ENCODE data around the gene RIMBP2.

Gene RIMBP2

DNA sequence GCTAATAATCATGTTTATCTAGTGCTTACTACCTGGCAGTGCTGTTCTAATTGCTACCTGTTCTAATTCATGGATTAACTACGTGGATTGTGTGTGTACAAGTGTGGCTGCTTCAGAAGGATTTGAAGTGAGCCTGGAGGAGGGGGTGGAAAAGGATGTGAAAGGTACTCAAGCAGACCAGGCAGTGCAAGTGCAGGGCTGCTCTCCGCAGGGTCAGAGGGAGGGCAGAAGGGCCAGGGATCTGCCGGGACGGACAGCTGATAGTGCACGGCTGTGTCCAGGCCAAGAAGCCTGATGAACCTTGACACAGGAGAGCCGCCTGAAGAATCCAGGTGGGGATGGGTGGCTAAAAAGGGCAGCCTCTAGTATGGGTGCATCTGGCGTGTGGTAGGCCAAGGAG, 349.9 kb downstream of the RIMBP2 start:
- no peak for DNase-seq (ENCODE audit: low spot score)

DNA sequence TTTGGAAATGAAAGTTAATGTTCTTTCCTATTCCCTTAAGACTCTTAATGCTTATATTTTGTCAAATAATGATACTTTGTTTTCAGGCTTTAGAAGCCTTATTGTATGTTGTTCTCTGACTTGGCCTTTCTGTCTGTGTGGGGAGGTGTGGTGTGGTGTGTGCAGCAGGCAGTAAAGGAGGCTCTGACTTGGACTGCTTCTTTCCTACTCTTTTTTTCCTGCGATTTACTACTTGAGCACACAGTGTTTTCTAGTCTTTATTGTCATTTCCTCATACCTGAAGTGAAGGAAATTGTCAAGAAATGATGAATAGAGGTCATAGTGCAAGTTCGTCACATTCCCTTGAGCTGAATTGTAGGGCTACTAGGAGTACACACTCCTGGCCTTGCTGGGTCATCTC, 351.5 kb downstream of the RIMBP2 start:
- no peak for DNase-seq (ENCODE audit: low spot score)

DNA sequence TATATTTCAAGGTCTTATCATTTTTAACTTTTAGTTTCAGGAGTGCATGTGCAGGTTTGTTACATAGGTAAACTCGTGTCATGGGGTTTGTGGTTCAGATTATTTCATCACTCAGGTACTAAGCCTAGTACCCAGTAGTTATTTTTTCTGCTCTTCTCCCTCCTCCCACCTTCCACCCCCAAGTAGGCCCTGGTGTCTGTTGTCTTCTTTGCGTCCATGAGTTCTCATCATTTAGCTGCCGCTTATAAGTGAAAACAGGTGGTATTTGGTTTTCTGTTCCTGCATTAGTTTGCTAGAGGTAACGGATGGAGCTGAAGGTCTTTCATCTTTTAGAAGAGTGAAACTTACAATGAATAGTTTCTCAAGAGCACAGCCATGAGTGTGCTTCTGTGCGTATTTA, 354.0 kb downstream of the RIMBP2 start:
- DNase-seq (ENCODE audit: low spot score): no peak

DNA sequence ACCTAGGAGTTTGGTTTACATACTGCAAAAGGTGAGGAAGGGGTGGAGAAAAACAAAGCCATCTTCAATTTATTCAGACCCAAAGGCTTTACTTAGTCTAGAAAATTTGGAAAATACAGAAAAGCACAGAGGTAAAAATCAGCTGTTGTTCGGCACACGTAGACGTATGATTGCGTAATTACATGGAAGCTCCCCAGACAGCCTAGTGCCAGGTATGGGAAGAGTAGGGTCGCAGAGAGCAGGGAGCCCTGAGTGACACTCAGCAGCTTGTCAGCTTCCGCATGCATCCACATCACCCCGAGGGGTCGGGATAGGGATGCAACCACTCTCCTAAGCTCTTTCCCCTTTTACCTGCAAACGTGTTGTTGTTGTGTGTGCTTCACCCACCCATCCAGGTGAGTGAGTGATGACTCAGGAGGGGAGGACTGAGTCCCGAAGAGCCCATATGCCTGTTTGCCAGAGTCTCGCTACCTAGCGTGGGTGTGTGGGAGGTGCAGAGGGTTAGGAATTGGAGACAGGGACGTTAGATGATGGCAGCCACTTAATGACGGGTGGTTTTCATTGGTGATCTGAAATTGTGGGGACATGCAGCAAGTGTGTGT, 358.3 kb downstream of the RIMBP2 start:
- no peak for DNase-seq (ENCODE audit: low spot score)

DNA sequence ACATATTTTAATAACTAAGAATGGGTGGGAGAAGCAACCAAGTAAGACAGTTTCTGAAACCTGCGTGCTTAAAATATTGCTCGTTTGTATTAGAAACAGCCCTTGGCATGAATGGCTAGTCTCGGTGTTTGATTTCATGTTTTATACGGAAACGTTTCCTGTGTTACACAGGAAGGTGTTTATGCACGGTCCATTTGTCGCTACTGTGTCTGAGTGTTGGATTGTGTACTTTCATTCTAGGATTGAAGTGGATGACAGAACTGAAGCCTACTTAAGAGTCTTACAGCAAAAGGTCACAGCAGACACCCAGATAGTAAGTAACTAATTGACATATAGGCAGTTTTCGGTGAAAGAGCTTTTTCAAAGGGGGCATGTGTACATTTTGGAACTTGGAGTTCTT, 358.9 kb downstream of the RIMBP2 start:
- DNase-seq (ENCODE audit: low spot score): no peak

DNA sequence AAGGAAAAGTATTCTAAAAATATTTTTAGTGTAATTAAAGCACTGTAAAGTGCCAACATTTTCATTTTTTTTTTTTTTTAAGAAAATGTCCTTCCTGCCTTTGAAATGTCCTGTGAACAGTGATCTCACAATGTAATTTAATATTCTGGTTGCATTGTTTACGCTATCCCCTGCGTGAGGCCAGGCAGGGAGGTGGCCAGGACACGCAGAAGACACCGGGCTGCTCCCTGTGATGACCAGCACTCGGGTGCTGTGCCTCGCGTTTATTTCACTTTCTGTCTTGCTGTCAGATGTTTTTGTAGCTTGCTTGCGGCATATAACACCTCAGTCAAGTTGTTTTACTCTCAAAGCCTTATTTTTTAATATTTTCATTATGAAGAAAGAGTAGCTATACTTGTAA, 359.9 kb downstream of the RIMBP2 start:
- DNase-seq (ENCODE audit: low spot score): no peak

DNA sequence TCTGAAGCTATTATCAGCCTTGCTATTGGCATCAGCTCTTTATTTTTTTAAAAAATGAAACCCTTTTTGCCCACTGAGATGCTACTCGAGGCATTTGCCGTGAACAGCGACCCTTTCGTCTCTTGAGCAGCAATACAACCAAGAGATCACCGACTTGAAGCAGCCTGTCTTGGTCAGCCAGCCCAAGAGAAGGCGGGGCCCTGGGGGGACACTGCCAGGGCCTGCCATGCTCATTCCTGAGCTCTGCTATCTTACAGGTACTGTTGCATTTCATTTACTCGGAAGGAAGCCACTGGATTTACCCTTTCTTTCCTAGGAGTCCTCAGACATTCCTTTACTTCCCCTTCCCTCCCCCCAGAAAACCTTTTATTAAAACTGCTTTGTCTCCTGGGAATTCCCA, 361.7 kb downstream of the RIMBP2 start:
- no peak for DNase-seq (ENCODE audit: low spot score)

DNA sequence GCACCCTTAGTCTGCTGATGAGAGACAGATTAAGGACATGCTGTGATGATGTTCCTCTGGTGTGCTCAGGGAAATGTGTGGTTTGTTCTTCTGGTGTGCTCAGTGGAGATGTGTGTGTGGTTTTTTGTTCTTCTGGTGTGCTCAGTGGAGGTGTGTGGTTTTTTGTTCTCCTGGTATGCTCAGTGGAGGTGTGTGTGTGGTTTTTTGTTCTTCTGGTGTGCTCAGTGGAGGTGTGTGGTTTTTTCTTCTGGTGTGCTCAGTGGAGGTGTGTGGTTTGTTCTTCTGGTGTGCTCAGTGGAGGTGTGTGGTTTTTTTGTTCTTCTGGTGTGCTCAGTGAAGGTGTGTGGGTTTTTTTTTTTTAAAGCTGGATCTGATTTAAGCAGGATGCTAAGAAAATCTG, 363.0 kb downstream of the RIMBP2 start:
- no peak for DNase-seq (ENCODE audit: low spot score)

DNA sequence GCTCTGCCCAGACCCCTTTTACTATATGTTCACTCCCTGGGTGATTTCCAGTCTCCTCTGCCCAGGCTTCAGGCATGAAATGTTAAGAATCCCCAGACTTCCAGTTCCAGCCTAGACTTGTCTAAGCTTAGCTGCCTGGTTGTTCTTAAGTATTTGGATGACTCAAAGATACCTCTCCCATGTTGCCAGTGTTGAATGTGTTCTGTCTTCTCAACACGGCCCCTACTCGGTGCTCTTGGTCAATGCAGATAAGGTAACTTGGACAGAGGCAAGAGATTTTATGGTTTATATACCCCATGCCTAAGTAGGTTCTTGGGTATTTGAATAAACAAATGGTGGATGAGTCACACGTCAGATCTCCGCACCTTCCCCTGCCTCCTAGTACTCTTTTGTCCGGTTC, 364.8 kb downstream of the RIMBP2 start:
- no peak for DNase-seq (ENCODE audit: low spot score)

DNA sequence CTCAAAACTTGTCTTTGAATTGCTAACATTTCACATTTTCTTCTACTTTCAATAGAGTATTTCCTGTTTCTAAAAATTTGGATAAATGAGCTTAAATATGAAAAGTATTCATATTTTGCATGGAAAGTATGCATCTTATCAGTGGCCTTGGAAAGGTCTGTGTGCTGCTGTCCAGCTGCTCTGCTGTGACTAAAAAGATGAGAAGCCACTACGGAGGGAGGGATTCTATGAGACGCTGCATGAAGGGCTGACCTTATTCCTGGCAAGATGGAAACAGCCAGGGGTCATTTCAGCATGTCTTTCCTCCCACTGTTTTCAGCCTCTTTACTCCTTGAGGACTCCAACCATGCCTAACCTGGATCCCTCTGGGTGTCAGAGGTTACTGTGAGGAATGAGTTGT, 365.4 kb downstream of the RIMBP2 start:
- no peak for DNase-seq (ENCODE audit: low spot score)

DNA sequence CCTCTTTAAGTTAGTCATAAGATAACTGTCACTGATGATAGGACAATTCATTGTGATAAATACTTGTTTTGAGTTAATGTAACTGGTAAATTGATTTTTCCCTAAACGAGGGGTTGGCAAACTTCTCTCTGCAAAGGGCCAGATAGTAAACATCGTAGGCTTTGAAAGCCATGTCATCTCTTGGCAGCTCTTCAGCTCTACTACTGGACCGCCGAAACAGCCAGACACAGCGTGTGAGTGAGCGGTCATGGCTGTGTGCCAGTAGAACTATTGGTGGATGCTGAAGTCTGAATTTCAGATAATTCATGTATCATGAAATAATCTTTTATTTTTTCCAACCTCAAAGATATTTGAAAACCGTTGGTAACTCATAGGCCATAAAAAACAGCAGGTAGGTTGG, 368.5 kb downstream of the RIMBP2 start:
- DNase-seq (ENCODE audit: low spot score): no peak

All from AG08396 (cell line).